ENCODE measurements around the gene GNMT. TPM values are rescaled to one million over a fixed set of nuclear protein-coding genes. Genes with fewer than 3 reads are reported as not detected.

The GNMT gene
- total and polyA plus RNA-seq, 4 donors: 10.5 to 163 (median 130) TPM

- Histone ChIP-seq H3K9me3 (ENCODE audit: control insufficient read depth in 4 of 4, low read length in 3 of 4) (no peaks in the 10 kb centered on the region), H3K4me3 (ENCODE audit: low read depth in 1 of 3, low read length in 3 of 3) (no peak within 1 kb of the TSS), H3K4me1 (ENCODE audit: control insufficient read depth in 4 of 4, insufficient read depth in 4 of 4, low read length in 3 of 4) (peaks cover 0 to 6% (median 3%) of the 10 kb centered on the region in 4 donors), H3K36me3 (ENCODE audit: control insufficient read depth in 4 of 4, insufficient read depth in 3 of 4, low read depth in 1 of 4, low read length in 3 of 4) (no peaks in the 10 kb centered on the region), H3K27me3 (ENCODE audit: control insufficient read depth in 4 of 4, insufficient read depth in 4 of 4, low read length in 3 of 4) (no peaks in the 10 kb centered on the region), H3K9ac (ENCODE audit: low read depth in 1 of 2, low read length in 2 of 2) (no peak within 1 kb of the TSS), H3K27ac (ENCODE audit: low read depth in 1 of 2, low read length in 2 of 2) (no peak within 1 kb of the TSS)
- TF ChIP-seq, protein P1, sequence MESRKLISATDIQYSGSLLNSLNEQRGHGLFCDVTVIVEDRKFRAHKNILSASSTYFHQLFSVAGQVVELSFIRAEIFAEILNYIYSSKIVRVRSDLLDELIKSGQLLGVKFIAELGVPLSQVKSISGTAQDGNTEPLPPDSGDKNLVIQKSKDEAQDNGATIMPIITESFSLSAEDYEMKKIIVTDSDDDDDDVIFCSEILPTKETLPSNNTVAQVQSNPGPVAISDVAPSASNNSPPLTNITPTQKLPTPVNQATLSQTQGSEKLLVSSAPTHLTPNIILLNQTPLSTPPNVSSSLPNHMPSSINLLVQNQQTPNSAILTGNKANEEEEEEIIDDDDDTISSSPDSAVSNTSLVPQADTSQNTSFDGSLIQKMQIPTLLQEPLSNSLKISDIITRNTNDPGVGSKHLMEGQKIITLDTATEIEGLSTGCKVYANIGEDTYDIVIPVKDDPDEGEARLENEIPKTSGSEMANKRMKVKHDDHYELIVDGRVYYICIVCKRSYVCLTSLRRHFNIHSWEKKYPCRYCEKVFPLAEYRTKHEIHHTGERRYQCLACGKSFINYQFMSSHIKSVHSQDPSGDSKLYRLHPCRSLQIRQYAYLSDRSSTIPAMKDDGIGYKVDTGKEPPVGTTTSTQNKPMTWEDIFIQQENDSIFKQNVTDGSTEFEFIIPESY (IDR thresholded peaks at IDR 0.05): no peak
- TF ChIP-seq SP1 (IDR thresholded peaks at IDR 0.05) (no peak), CTCF (IDR thresholded peaks at IDR 0.05; ENCODE audit: low read depth, low read length, missing input control) (no peak), HNF4G (IDR thresholded peaks at IDR 0.05) (no peak), TAF1 (conservative IDR thresholded peaks at IDR 0.05) (no peak), GABPA (IDR thresholded peaks at IDR 0.05 in 1 of 2, conservative IDR thresholded peaks at IDR 0.05 in 1 of 2) (no peak), EGR1 (IDR thresholded peaks at IDR 0.05; ENCODE audit: low read depth in 2 of 2) (no peak)
- TF ChIP-seq, protein P2, sequence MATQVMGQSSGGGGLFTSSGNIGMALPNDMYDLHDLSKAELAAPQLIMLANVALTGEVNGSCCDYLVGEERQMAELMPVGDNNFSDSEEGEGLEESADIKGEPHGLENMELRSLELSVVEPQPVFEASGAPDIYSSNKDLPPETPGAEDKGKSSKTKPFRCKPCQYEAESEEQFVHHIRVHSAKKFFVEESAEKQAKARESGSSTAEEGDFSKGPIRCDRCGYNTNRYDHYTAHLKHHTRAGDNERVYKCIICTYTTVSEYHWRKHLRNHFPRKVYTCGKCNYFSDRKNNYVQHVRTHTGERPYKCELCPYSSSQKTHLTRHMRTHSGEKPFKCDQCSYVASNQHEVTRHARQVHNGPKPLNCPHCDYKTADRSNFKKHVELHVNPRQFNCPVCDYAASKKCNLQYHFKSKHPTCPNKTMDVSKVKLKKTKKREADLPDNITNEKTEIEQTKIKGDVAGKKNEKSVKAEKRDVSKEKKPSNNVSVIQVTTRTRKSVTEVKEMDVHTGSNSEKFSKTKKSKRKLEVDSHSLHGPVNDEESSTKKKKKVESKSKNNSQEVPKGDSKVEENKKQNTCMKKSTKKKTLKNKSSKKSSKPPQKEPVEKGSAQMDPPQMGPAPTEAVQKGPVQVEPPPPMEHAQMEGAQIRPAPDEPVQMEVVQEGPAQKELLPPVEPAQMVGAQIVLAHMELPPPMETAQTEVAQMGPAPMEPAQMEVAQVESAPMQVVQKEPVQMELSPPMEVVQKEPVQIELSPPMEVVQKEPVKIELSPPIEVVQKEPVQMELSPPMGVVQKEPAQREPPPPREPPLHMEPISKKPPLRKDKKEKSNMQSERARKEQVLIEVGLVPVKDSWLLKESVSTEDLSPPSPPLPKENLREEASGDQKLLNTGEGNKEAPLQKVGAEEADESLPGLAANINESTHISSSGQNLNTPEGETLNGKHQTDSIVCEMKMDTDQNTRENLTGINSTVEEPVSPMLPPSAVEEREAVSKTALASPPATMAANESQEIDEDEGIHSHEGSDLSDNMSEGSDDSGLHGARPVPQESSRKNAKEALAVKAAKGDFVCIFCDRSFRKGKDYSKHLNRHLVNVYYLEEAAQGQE (IDR thresholded peaks at IDR 0.05): no peak
- 89% methylated on average over 10 of the region's 10 CpGs for WGBS
- no peak for DNase-seq (ENCODE audit: low spot score)
Measured at GRCh38 chr6:42915732-42916131, 44.8 kb upstream of the GNMT start, which contains the start of gene PTCRA. TSS of gene PTCRA (plus strand) at chr6:42916053. CDS start at chr6:42916070, 17 bp downstream.

- 93% methylated on average over 1 of the region's 1 CpG for WGBS
- Histone ChIP-seq H3K9me3 (ENCODE audit: control insufficient read depth in 4 of 4, low read length in 3 of 4) (no peaks in the 10 kb centered on the region), H3K27ac (ENCODE audit: low read depth in 1 of 2, low read length in 2 of 2) (no peak overlapping the region), H3K27me3 (ENCODE audit: control insufficient read depth in 4 of 4, insufficient read depth in 4 of 4, low read length in 3 of 4) (no peaks in the 10 kb centered on the region), H3K36me3 (ENCODE audit: control insufficient read depth in 4 of 4, insufficient read depth in 3 of 4, low read depth in 1 of 4, low read length in 3 of 4) (no peaks in the 10 kb centered on the region), H3K4me1 (ENCODE audit: control insufficient read depth in 4 of 4, insufficient read depth in 4 of 4, low read length in 3 of 4) (peaks cover 0 to 4% (median 2%) of the 10 kb centered on the region in 4 donors), H3K9ac (ENCODE audit: low read depth in 1 of 2, low read length in 2 of 2) (no peak overlapping the region), H3K4me3 (ENCODE audit: low read depth in 1 of 3, low read length in 3 of 3) (no peak overlapping the region)
- no peak for DNase-seq (ENCODE audit: low spot score)
- TF ChIP-seq, protein P3, sequence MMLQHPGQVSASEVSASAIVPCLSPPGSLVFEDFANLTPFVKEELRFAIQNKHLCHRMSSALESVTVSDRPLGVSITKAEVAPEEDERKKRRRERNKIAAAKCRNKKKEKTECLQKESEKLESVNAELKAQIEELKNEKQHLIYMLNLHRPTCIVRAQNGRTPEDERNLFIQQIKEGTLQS (IDR thresholded peaks at IDR 0.05): no peak
- TF ChIP-seq TAF1 (conservative IDR thresholded peaks at IDR 0.05) (no peak), MAX (IDR thresholded peaks at IDR 0.05) (no peak), FOXA1 (IDR thresholded peaks at IDR 0.05) (no peak), RXRA (IDR thresholded peaks at IDR 0.05) (no peak), GABPA (IDR thresholded peaks at IDR 0.05 in 1 of 2, conservative IDR thresholded peaks at IDR 0.05 in 1 of 2) (no peak)
Measured at GRCh38 chr6:42916288-42916687, 44.3 kb upstream of the GNMT start.
